HepG2 (cell line): ENCODE measurements around the gene RPL39. TPM values are rescaled to one million over a fixed set of nuclear protein-coding genes. Genes with fewer than 3 reads are reported as not detected.

ENCODE experiments used
- ARID2 ChIP-seq: sonication (generic); formaldehyde crosslinking; IDR thresholded peaks from 2 replicates; pipeline ENCODE4 v1.8.1; 2022; ENCODE audit warnings: mild to moderate bottlenecking, missing genetic modification reagents, borderline replicate concordance
- ARNT ChIP-seq: fragments of 450-650 bp; IDR thresholded peaks from 2 replicates; pipeline ENCODE4 v1.6.1; 2017
- ARNTL ChIP-seq: sonication (generic); formaldehyde crosslinking; IDR thresholded peaks from 2 replicates; pipeline ENCODE4 v1.4.0; 2020; ENCODE audit warnings: mild to moderate bottlenecking, missing genetic modification reagents
- ATAD3A ChIP-seq: sonication (generic); formaldehyde crosslinking; IDR thresholded peaks from 2 replicates; pipeline ENCODE4 v1.4.0; 2020; ENCODE audit warnings: missing genetic modification reagents
- DRAP1 ChIP-seq: IDR thresholded peaks from 2 replicates; pipeline ENCODE4 v1.6.1; 2016; ENCODE audit warnings: missing genetic modification reagents, missing compliant biosample characterization
- EP300 ChIP-seq, 3 experiments: sonication (generic) in 1 of 3; formaldehyde crosslinking in 1 of 3; IDR thresholded peaks; 2 replicates each; pipeline versions ENCODE4 v1.5.1 to v1.6.1; 2011 to 2020; ENCODE audit warnings: low read depth in 2 of 3, low read length in 2 of 3, borderline replicate concordance in 1 of 3, improper control_type of control experiment in 1 of 3, mild to moderate bottlenecking in 1 of 3, missing genetic modification reagents in 1 of 3, moderate library complexity in 1 of 3
- ESRRA ChIP-seq: sonication (generic); formaldehyde crosslinking; IDR thresholded peaks from 2 replicates; pipeline ENCODE4 v1.5.1; 2020; ENCODE audit warnings: mild to moderate bottlenecking, low read depth, missing genetic modification reagents
- FIP1L1 ChIP-seq: fragments of 200-400 bp; formaldehyde crosslinking; IDR thresholded peaks from 2 replicates; pipeline ENCODE4 v1.6.1; 2018; ENCODE audit warnings: low read depth, mild to moderate bottlenecking, low read length, moderate library complexity, borderline replicate concordance; ENCODE audit not compliant: insufficient read depth
- FLYWCH1 ChIP-seq: sonication (generic); formaldehyde crosslinking; IDR thresholded peaks from 2 replicates; pipeline ENCODE4 v1.8.1; 2023; ENCODE audit warnings: mild to moderate bottlenecking, missing genetic modification reagents
- HCFC1 ChIP-seq: fragments of 150-350 bp; IDR thresholded peaks from 2 replicates; pipeline ENCODE4 v1.6.1; 2014; ENCODE audit warnings: low read depth, low read length
- IRF1 ChIP-seq: sonication (generic); formaldehyde crosslinking; IDR thresholded peaks from 2 replicates; pipeline ENCODE4 v1.4.0; 2020; ENCODE audit warnings: low read depth, mild to moderate bottlenecking, missing genetic modification reagents
- LBX2 ChIP-seq: sonication (generic); formaldehyde crosslinking; IDR thresholded peaks from 2 replicates; pipeline ENCODE4 v1.5.0; 2020; ENCODE audit warnings: missing genetic modification reagents, mild to moderate bottlenecking, borderline replicate concordance
- NFATC3 ChIP-seq: sonication (generic); formaldehyde crosslinking; IDR thresholded peaks from 2 replicates; pipeline ENCODE4 v1.5.1; 2020; ENCODE audit warnings: mild to moderate bottlenecking, missing genetic modification reagents
- RARA ChIP-seq: IDR thresholded peaks from 2 replicates; pipeline ENCODE4 v1.6.1; 2016; ENCODE audit warnings: missing genetic modification reagents, missing compliant biosample characterization
- SP2 ChIP-seq: sonication (generic); formaldehyde crosslinking; IDR thresholded peaks from 2 replicates; pipeline ENCODE4 v1.5.1; 2020; ENCODE audit warnings: mild to moderate bottlenecking, missing genetic modification reagents
- TBX2 ChIP-seq: sonication (generic); formaldehyde crosslinking; IDR thresholded peaks from 2 replicates; pipeline ENCODE4 v1.5.0; 2020; ENCODE audit warnings: missing genetic modification reagents, mild to moderate bottlenecking, borderline replicate concordance
- ZFYVE20 ChIP-seq: sonication (generic); formaldehyde crosslinking; IDR thresholded peaks from 2 replicates; pipeline ENCODE4 v1.8.0; 2023; ENCODE audit warnings: low read depth, mild to moderate bottlenecking, moderate library complexity, missing genetic modification reagents, borderline replicate concordance
- ZGPAT ChIP-seq: IDR thresholded peaks from 2 replicates; pipeline ENCODE4 v1.6.1; 2016; ENCODE audit warnings: mild to moderate bottlenecking
- ZMYM4 ChIP-seq: sonication (generic); formaldehyde crosslinking; IDR thresholded peaks from 2 replicates; pipeline ENCODE4 v1.8.1; 2023; ENCODE audit warnings: mild to moderate bottlenecking, missing genetic modification reagents
- ZNF224 ChIP-seq: sonication (generic); formaldehyde crosslinking; IDR thresholded peaks from 2 replicates; pipeline ENCODE4 v1.5.0; 2020; ENCODE audit warnings: mild to moderate bottlenecking, missing genetic modification reagents
- ZNF276 ChIP-seq: sonication (generic); formaldehyde crosslinking; IDR thresholded peaks from 2 replicates; pipeline ENCODE4 v1.4.0; 2020; ENCODE audit warnings: mild to moderate bottlenecking, low read depth, missing genetic modification reagents
- ZNF343 ChIP-seq: sonication (generic); formaldehyde crosslinking; IDR thresholded peaks from 2 replicates; pipeline ENCODE4 v1.4.0; 2020; ENCODE audit warnings: mild to moderate bottlenecking, missing genetic modification reagents
- ZNF441 ChIP-seq: sonication (generic); formaldehyde crosslinking; IDR thresholded peaks from 2 replicates; pipeline ENCODE4 v1.7.0; 2021; ENCODE audit warnings: missing genetic modification reagents, borderline replicate concordance
- ZNF496 ChIP-seq: sonication (generic); formaldehyde crosslinking; IDR thresholded peaks from 2 replicates; pipeline ENCODE4 v1.8.1; 2023; ENCODE audit warnings: mild to moderate bottlenecking, moderate library complexity, missing genetic modification reagents; ENCODE audit not compliant: insufficient replicate concordance
- ZNF564 ChIP-seq: sonication (generic); formaldehyde crosslinking; IDR thresholded peaks from 2 replicates; pipeline ENCODE4 v1.8.1; 2023; ENCODE audit warnings: mild to moderate bottlenecking, missing genetic modification reagents
- polyA plus RNA-seq, 8 experiments: library from polyadenylated mRNA; depleted of rRNA in 3 of 8; stranded (reverse) in 7 of 8; unstranded in 1 of 8; fragments of >200 nt; fragmentation: Illumina TruSeq in 4 of 8; extraction: Trizol in 4 of 8; gene quantifications; 2 replicates each; pipeline versions ENCODE4 v1.2.1 to v1.2.3, GENCODE V29; 2011 to 2016; ENCODE audit warnings: low read depth in 4 of 8, missing spikeins in 1 of 8, mixed read lengths in 1 of 8; ENCODE audit not compliant: insufficient read depth in 1 of 8
- total RNA-seq, 5 experiments: library from RNA; depleted of rRNA; stranded (reverse); fragments of >200 nt; fragmentation: Illumina TruSeq; extraction: Trizol; gene quantifications; 2 replicates each; pipeline ENCODE4 v1.2.3, GENCODE V29; 2016; ENCODE audit warnings: low read depth in 1 of 5

Gene RPL39
- total and polyA plus RNA-seq, 2 of the 13 experiments (the other 11 are each of a cell fraction or from before 2014, with no cell fraction given) = 2,312 to 3,547 TPM

GRCh38 chrX:119757979-119758730 lies 33.3 kb downstream of the RPL39 start, which contains the start of gene SOWAHD (continued):
- TF ChIP-seq LBX2 (CRISPR knock-in tag) (no peak), ZNF441 (CRISPR knock-in tag) (no peak), ZNF564 (CRISPR knock-in tag) (peak; percentile 71; the same call in 1 of the 2 replicates), SP2 (no peak), RARA (CRISPR knock-in tag) (peak; percentile 89; the same call in 1 of the 2 replicates), NFATC3 (CRISPR knock-in tag) (no peak), ARNT (no peak), ZNF496 (CRISPR knock-in tag) (no peak), ZFYVE20 (CRISPR knock-in tag) (no peak), HCFC1 (no peak), ARID2 (no peak), ZNF224 (CRISPR knock-in tag) (no peak), IRF1 (CRISPR knock-in tag) (no peak), ZGPAT (no peak; the same call in 1 of the 2 replicates), TBX2 (CRISPR knock-in tag) (peak; percentile 64; the same call in 1 of the 2 replicates), FLYWCH1 (CRISPR knock-in tag) (no peak), FIP1L1 (no peak), ZMYM4 (CRISPR knock-in tag) (peak; percentile 65), ESRRA (CRISPR knock-in tag) (peak; percentile 79; the same call in 1 of the 2 replicates), ZNF276 (0 out of 2 replicates have a peak, but pooled peaks have one; percentile 28), DRAP1 (CRISPR knock-in tag) (0 out of 2 replicates have a peak, but pooled peaks have one; percentile 15), ZNF343 (0 out of 2 replicates have a peak, but pooled peaks have one; percentile 37), EP300 (IDR thresholded peaks at IDR 0.05; ENCODE audit: low read depth in 2 of 2, low read length in 2 of 2) (peak in 1 of 2 experiments; percentile 21; a peak in 1 of 4 replicates), EP300 (CRISPR knock-in tag; IDR thresholded peaks at IDR 0.05; ENCODE audit: borderline replicate concordance) (no peak), ARNTL (peak; percentile 89), ATAD3A (CRISPR knock-in tag) (no peak)
